ENCODE data around the gene PAIP2B.

Gene PAIP2B

GRCh38 chr2:71150082-71150816 lies 76.7 kb downstream of the PAIP2B start:
- DNase-seq, result no peak

- DNase-seq, result no peak
These were observed 78.3 kb downstream of the PAIP2B start for GRCh38 chr2:71148506-71149063.

- DNase-seq, result no peak
These were observed 83.1 kb downstream of the PAIP2B start for GRCh38 chr2:71143782-71144181.

GRCh38 chr2:71136174-71136573 lies 90.7 kb downstream of the PAIP2B start:
- DNase-seq, result no peak

- no peak for DNase-seq
These were observed 93.3 kb downstream of the PAIP2B start for GRCh38 chr2:71133603-71134002.
